HG02678 (cell line): ENCODE measurements around the gene BMPR1B.

ENCODE experiments used
- ATAC-seq: cut with Tn5 transposase; IDR thresholded peaks from one replicate; pipeline ENCODE4 v1.9.1; 2021; ENCODE audit warnings: mild to moderate bottlenecking, moderate library complexity; ENCODE audit not compliant: unreplicated experiment

BMPR1B gene

GRCh38 chr4:94762326-94762725 is 4.6 kb downstream of the BMPR1B start:
- no peak for ATAC-seq

GRCh38 chr4:94763005-94763404 is 5.2 kb downstream of the BMPR1B start:
- ATAC-seq, result no peak

- ATAC-seq, result no peak
Measured at GRCh38 chr4:94763500-94763899, 5.7 kb downstream of the BMPR1B start.

- ATAC-seq, result no peak
Measured at GRCh38 chr4:94764069-94764468, 6.3 kb downstream of the BMPR1B start.

GRCh38 chr4:94765174-94765573 is 7.4 kb downstream of the BMPR1B start:
- ATAC-seq, result no peak

- no peak for ATAC-seq
Measured at GRCh38 chr4:94765648-94766047, 7.9 kb downstream of the BMPR1B start.

GRCh38 chr4:94766856-94767255 is 9.1 kb downstream of the BMPR1B start:
- no peak for ATAC-seq

GRCh38 chr4:94767446-94767845 is 9.7 kb downstream of the BMPR1B start:
- ATAC-seq, result no peak

GRCh38 chr4:94782707-94783106 is 25.0 kb downstream of the BMPR1B start:
- ATAC-seq, result no peak

GRCh38 chr4:94791701-94792100 is 33.9 kb downstream of the BMPR1B start:
- ATAC-seq, result no peak

- ATAC-seq, result no peak
Measured at GRCh38 chr4:94798808-94799207, 41.1 kb downstream of the BMPR1B start.

GRCh38 chr4:94801016-94801415 is 43.3 kb downstream of the BMPR1B start:
- no peak for ATAC-seq

- no peak for ATAC-seq
Measured at GRCh38 chr4:94802091-94802490, 44.3 kb downstream of the BMPR1B start.

GRCh38 chr4:94803181-94803580 is 45.4 kb downstream of the BMPR1B start:
- ATAC-seq, result no peak

GRCh38 chr4:94804650-94805049 is 46.9 kb downstream of the BMPR1B start:
- no peak for ATAC-seq

GRCh38 chr4:94806376-94806775 is 48.6 kb downstream of the BMPR1B start:
- ATAC-seq, result no peak

- no peak for ATAC-seq
Measured at GRCh38 chr4:94811643-94812042, 53.9 kb downstream of the BMPR1B start.

GRCh38 chr4:94813221-94813620 is 55.5 kb downstream of the BMPR1B start:
- ATAC-seq, result no peak

GRCh38 chr4:94814237-94814636 is 56.5 kb downstream of the BMPR1B start:
- no peak for ATAC-seq

GRCh38 chr4:94819371-94820168 is 61.8 kb downstream of the BMPR1B start:
- ATAC-seq, result no peak

- no peak for ATAC-seq
Measured at GRCh38 chr4:94826206-94826605, 68.5 kb downstream of the BMPR1B start.

- no peak for ATAC-seq
Measured at GRCh38 chr4:94827481-94828110, 69.8 kb downstream of the BMPR1B start.

- no peak for ATAC-seq
Measured at GRCh38 chr4:94828882-94829281, 71.1 kb downstream of the BMPR1B start.
